HepG2 (cell line): ENCODE data around the gene MLX. TPM values are rescaled to one million over a fixed set of nuclear protein-coding genes. Genes with fewer than 3 reads are reported as not detected.

ENCODE experiments used
- LCORL ChIP-seq, 2 experiments: fragments of 450-650 bp in 1 of 2; sonication (generic) in 1 of 2; formaldehyde crosslinking in 1 of 2; IDR thresholded peaks; 2 replicates each; pipeline versions ENCODE4 v1.5.0 to v1.6.1; 2017 to 2020; ENCODE audit warnings: antibody characterized with exemption in 1 of 2, missing genetic modification reagents in 1 of 2
- NFIC ChIP-seq: IDR thresholded peaks from 2 replicates; pipeline ENCODE4 v1.6.1; 2012; ENCODE audit warnings: mild to moderate bottlenecking, low read length, inconsistent platforms
- SP140L ChIP-seq: sonication (generic); formaldehyde crosslinking; IDR thresholded peaks from 2 replicates; pipeline ENCODE4 v1.4.0; 2020; ENCODE audit warnings: missing genetic modification reagents, borderline replicate concordance
- TAF15 ChIP-seq: fragments of 200-400 bp; formaldehyde crosslinking; IDR thresholded peaks from one replicate; pipeline ENCODE4 v1.6.1; 2018; ENCODE audit warnings: mild to moderate bottlenecking, low read depth, low read length; ENCODE audit not compliant: poor library complexity, severe bottlenecking
- TCF7L2 ChIP-seq: IDR thresholded peaks from 2 replicates; pipeline ENCODE4 v1.6.1; 2011; ENCODE audit warnings: mild to moderate bottlenecking, low read depth, low read length, moderate library complexity
- ZBTB20 ChIP-seq: sonication (generic); formaldehyde crosslinking; IDR thresholded peaks from 2 replicates; pipeline ENCODE4 v1.8.1; 2023; ENCODE audit warnings: missing genetic modification reagents, low read depth, mild to moderate bottlenecking, borderline replicate concordance
- ZNF430 ChIP-seq: sonication (generic); formaldehyde crosslinking; IDR thresholded peaks from 2 replicates; pipeline ENCODE4 v1.9.0; 2021; ENCODE audit warnings: mild to moderate bottlenecking, missing genetic modification reagents
- ZNF777 ChIP-seq: sonication (generic); formaldehyde crosslinking; IDR thresholded peaks from 2 replicates; pipeline ENCODE4 v1.4.0; 2020; ENCODE audit warnings: missing genetic modification reagents
- polyA plus RNA-seq, 8 experiments: library from polyadenylated mRNA; depleted of rRNA in 3 of 8; stranded (reverse) in 7 of 8; unstranded in 1 of 8; fragments of >200 nt; fragmentation: Illumina TruSeq in 4 of 8; extraction: Trizol in 4 of 8; gene quantifications; 2 replicates each; pipeline versions ENCODE4 v1.2.1 to v1.2.3, GENCODE V29; 2011 to 2016; ENCODE audit warnings: low read depth in 4 of 8, missing spikeins in 1 of 8, mixed read lengths in 1 of 8; ENCODE audit not compliant: insufficient read depth in 1 of 8
- total RNA-seq, 5 experiments: library from RNA; depleted of rRNA; stranded (reverse); fragments of >200 nt; fragmentation: Illumina TruSeq; extraction: Trizol; gene quantifications; 2 replicates each; pipeline ENCODE4 v1.2.3, GENCODE V29; 2016; ENCODE audit warnings: low read depth in 1 of 5
- TF ChIP-seq, protein P1 (sequence below): sonication (generic); formaldehyde crosslinking; IDR thresholded peaks from 2 replicates; pipeline ENCODE4 v1.4.0; 2020; ENCODE audit warnings: missing genetic modification reagents
- TF ChIP-seq, protein P2 (sequence below), 2 experiments: fragments of 450-650 bp in 1 of 2; sonication (generic) in 1 of 2; formaldehyde crosslinking in 1 of 2; IDR thresholded peaks; 2 replicates each; pipeline versions ENCODE4 v1.6.1 to v1.8.0; 2016 to 2022; ENCODE audit warnings: antibody characterized with exemption in 1 of 2, mild to moderate bottlenecking in 1 of 2, missing genetic modification reagents in 1 of 2
- TF ChIP-seq, protein P3 (sequence below): IDR thresholded peaks from 2 replicates; pipeline ENCODE4 v1.6.1; 2016; ENCODE audit warnings: missing compliant biosample characterization, missing genetic modification reagents, borderline replicate concordance
- TF ChIP-seq, protein P4 (sequence below): sonication (generic); formaldehyde crosslinking; conservative IDR thresholded peaks from 2 replicates; pipeline ENCODE4 v1.8.0; 2022; ENCODE audit warnings: missing genetic modification reagents

Gene MLX
- total and polyA plus RNA-seq, 2 of the 13 experiments (the other 11 are each of a cell fraction or from before 2014, with no cell fraction given), result 38.9 to 74.4 TPM

DNA sequence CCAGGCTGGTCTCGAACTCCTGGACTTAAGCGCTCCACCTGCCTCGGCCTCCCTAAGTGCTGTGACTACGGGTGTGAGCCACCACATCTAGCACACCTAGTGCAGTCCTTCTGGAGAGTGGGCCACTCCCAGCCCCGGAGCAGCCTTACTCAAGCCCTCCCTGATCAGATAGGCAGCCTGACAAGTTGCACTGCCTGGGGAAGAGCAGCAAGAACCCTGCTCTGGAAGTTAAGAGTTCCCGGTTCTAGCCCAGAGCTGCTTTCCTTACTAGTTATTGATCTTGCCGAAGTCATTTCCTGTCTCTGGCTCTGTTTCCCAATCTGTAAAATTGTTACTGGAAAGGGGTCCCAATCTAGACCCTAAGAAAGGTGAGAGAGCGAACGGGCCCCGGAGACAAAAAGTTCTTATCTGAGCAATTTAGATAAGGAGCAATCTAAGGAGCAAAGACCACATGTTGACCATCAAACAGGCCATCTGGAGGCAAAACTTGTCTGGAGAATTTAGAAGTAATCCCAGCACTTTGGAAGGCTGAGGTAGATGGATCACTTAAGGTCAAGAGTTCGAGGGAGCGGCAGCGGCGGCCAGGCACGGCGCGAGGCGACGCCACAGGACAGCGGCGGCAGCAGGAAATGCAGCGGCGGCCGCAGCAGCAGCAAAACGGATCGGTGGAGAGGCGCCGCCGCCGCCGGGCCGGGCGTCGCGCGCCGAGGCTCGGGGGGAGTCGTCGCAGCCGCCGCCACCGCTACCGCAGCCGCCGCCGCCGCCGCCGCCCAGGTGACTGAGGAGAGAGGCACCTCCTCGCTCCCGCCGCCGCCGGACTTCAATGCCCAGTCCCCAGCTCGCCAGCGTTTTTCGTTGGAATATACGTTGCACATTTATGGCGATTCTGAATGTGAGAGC, 35.2 kb upstream of the MLX start (continued):
- TF ChIP-seq TCF7L2 (no peak), SP140L (CRISPR knock-in tag) (no peak), TAF15 (no peak), LCORL (IDR thresholded peaks at IDR 0.05) (no peak), LCORL (CRISPR knock-in tag; IDR thresholded peaks at IDR 0.05) (no peak), NFIC (no peak), ZNF777 (CRISPR knock-in tag) (peak; percentile 85), ZBTB20 (CRISPR knock-in tag) (no peak), ZNF430 (CRISPR knock-in tag) (0 out of 2 replicates have a peak, but pooled peaks have one; percentile 45)
- TF ChIP-seq, protein P1, sequence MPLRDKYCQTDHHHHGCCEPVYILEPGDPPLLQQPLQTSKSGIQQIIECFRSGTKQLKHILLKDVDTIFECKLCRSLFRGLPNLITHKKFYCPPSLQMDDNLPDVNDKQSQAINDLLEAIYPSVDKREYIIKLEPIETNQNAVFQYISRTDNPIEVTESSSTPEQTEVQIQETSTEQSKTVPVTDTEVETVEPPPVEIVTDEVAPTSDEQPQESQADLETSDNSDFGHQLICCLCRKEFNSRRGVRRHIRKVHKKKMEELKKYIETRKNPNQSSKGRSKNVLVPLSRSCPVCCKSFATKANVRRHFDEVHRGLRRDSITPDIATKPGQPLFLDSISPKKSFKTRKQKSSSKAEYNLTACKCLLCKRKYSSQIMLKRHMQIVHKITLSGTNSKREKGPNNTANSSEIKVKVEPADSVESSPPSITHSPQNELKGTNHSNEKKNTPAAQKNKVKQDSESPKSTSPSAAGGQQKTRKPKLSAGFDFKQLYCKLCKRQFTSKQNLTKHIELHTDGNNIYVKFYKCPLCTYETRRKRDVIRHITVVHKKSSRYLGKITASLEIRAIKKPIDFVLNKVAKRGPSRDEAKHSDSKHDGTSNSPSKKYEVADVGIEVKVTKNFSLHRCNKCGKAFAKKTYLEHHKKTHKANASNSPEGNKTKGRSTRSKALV (CRISPR knock-in tag), result no peak; the same call in 1 of the 2 replicates
- TF ChIP-seq, protein P2, sequence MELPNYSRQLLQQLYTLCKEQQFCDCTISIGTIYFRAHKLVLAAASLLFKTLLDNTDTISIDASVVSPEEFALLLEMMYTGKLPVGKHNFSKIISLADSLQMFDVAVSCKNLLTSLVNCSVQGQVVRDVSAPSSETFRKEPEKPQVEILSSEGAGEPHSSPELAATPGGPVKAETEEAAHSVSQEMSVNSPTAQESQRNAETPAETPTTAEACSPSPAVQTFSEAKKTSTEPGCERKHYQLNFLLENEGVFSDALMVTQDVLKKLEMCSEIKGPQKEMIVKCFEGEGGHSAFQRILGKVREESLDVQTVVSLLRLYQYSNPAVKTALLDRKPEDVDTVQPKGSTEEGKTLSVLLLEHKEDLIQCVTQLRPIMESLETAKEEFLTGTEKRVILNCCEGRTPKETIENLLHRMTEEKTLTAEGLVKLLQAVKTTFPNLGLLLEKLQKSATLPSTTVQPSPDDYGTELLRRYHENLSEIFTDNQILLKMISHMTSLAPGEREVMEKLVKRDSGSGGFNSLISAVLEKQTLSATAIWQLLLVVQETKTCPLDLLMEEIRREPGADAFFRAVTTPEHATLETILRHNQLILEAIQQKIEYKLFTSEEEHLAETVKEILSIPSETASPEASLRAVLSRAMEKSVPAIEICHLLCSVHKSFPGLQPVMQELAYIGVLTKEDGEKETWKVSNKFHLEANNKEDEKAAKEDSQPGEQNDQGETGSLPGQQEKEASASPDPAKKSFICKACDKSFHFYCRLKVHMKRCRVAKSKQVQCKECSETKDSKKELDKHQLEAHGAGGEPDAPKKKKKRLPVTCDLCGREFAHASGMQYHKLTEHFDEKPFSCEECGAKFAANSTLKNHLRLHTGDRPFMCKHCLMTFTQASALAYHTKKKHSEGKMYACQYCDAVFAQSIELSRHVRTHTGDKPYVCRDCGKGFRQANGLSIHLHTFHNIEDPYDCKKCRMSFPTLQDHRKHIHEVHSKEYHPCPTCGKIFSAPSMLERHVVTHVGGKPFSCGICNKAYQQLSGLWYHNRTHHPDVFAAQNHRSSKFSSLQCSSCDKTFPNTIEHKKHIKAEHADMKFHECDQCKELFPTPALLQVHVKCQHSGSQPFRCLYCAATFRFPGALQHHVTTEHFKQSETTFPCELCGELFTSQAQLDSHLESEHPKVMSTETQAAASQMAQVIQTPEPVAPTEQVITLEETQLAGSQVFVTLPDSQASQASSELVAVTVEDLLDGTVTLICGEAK (IDR thresholded peaks at IDR 0.05), result no peak
- TF ChIP-seq, protein P2 (CRISPR knock-in tag; IDR thresholded peaks at IDR 0.05), result no peak; the same call in 1 of the 2 replicates
- TF ChIP-seq, protein P3, sequence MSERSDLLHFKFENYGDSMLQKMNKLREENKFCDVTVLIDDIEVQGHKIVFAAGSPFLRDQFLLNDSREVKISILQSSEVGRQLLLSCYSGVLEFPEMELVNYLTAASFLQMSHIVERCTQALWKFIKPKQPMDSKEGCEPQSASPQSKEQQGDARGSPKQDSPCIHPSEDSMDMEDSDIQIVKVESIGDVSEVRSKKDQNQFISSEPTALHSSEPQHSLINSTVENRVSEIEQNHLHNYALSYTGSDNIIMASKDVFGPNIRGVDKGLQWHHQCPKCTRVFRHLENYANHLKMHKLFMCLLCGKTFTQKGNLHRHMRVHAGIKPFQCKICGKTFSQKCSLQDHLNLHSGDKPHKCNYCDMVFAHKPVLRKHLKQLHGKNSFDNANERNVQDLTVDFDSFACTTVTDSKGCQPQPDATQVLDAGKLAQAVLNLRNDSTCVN (CRISPR knock-in tag), result peak; percentile 51; the same call in 1 of the 2 replicates
- TF ChIP-seq, protein P4, sequence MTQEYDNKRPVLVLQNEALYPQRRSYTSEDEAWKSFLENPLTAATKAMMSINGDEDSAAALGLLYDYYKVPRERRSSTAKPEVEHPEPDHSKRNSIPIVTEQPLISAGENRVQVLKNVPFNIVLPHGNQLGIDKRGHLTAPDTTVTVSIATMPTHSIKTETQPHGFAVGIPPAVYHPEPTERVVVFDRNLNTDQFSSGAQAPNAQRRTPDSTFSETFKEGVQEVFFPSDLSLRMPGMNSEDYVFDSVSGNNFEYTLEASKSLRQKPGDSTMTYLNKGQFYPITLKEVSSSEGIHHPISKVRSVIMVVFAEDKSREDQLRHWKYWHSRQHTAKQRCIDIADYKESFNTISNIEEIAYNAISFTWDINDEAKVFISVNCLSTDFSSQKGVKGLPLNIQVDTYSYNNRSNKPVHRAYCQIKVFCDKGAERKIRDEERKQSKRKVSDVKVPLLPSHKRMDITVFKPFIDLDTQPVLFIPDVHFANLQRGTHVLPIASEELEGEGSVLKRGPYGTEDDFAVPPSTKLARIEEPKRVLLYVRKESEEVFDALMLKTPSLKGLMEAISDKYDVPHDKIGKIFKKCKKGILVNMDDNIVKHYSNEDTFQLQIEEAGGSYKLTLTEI, result no peak
